Right ventricle myocardium inferior (tissue), 1 donor: Measurements from ENCODE around the gene SYNCRIP. TPM values are rescaled to one million over a fixed set of nuclear protein-coding genes. Genes with fewer than 3 reads are reported as not detected.
"Not testable (repeated sequence)": the region's sequence is repeated elsewhere in the genome, so short reads cannot be mapped to it uniquely, and the experiment has no call there.

Experiments used
- ATAC-seq: fragments of 200-7000 bp; cut with Tn5 transposase; one replicate; pipeline ENCODE4 v1.9.1; 2020; ENCODE audit warnings: mild to moderate bottlenecking, moderate library complexity
- DNase-seq: peaks from one replicate; pipeline ENCODE4 v3.0.0; 2021; ENCODE audit errors: missing footprints
- intact Hi-C: fragments of 100-400 bp; cut with DNase I; formaldehyde crosslinking; loops from one replicate; pipeline ENCODE4 v1.11.0; 2022
- total RNA-seq: library from RNA; stranded (reverse); fragmentation: NEBNext Ultra II Directional; extraction: Animal tissue kit (Norgen Biotek cat#: 25700); gene quantifications from one replicate; pipeline ENCODE4 v1.2.1, GENCODE V29; 2021
- donor health status: DM: no; HTN: yes; CAD: no; lungs with severe emphysema.

The SYNCRIP gene
- total RNA-seq, 1 donor from 2014 or later, result 53.0 TPM

DNA sequence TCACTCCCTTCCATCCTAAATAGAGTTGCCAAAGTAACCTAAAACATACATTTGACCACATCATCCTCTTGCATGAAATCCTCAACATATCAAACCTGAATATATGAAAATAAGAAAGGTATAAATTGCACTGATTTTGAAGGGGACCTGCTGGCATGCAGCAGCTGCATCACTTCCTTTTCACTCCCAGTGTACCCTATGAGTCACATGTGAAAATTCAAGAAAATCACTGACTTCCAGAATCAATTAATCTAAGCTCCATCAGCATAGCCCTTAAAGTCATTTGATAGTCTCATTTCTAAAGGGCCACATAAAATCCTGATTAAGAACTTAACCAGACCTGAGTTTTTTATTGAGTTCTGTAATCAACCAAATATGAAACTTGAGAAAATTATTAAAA is 73.4 kb downstream of the SYNCRIP start:
- intact Hi-C loops, result no loop called here
- ATAC-seq (no peak), DNase-seq (no peak)

GRCh38 chr6:85568411-85568810 is 74.3 kb downstream of the SYNCRIP start:
- intact Hi-C loops, result no loop called here
- no peak for ATAC-seq
- no peak for DNase-seq

DNA sequence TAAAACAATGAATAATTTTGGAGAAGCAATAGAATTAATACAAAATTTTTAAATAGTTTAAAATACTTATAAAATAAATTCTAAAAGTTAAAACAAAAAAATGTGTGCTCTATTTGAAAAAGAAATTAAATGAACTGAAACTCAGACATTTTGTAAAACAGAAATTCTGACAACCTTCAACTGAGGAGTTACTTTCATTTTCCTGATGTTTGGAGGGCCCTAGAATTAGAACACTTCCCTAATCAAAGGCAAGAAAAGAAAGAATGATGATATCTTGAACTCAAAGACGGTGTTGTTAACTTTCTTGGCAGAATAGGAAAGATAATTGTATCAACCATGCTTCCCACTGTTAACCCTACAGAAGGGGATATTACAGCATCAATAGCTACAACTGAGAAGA is 77.0 kb downstream of the SYNCRIP start:
- DNase-seq (no peak), ATAC-seq (no peak)
- intact Hi-C loops, result no loop called here

GRCh38 chr6:85564223-85564622 is 78.5 kb downstream of the SYNCRIP start:
- DNase-seq, intact Hi-C loops, ATAC-seq: not testable (repeated sequence)

Other genes starting within 250 kb of the SYNCRIP start
- gene NT5E, start 192.8 kb downstream of the SYNCRIP start, total RNA-seq, result 5.6 TPM
- 24.3 TPM for gene SNX14, start 49.0 kb downstream of the SYNCRIP start, total RNA-seq